ENCODE data around the gene ATP10A.

DNA sequence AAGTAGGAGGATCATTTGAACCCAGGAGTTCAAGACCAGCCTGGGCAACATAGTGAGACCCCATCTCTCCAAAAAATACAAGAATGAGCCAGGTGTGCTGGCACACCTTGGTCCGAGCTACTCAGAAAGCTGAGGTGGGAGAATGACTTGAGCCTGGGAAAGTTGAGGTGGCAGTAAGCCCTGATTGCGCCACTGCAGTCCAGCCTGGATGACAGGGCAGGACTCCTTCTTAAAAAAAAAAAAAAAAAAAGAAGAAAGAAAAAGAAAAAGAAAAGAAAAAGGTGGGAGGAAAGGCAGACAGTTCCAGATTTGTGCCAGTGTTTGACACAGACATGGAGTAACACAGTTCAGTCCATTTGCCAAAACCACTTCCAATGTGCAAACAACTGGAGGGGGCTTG lies 75.7 kb downstream of the ATP10A start:
- TF ChIP-seq POLR2A (IDR thresholded peaks at IDR 0.05) (no peak), POLR2AphosphoS5 (IDR thresholded peaks at IDR 0.05) (no peak)
- TF ChIP-seq, protein P1, sequence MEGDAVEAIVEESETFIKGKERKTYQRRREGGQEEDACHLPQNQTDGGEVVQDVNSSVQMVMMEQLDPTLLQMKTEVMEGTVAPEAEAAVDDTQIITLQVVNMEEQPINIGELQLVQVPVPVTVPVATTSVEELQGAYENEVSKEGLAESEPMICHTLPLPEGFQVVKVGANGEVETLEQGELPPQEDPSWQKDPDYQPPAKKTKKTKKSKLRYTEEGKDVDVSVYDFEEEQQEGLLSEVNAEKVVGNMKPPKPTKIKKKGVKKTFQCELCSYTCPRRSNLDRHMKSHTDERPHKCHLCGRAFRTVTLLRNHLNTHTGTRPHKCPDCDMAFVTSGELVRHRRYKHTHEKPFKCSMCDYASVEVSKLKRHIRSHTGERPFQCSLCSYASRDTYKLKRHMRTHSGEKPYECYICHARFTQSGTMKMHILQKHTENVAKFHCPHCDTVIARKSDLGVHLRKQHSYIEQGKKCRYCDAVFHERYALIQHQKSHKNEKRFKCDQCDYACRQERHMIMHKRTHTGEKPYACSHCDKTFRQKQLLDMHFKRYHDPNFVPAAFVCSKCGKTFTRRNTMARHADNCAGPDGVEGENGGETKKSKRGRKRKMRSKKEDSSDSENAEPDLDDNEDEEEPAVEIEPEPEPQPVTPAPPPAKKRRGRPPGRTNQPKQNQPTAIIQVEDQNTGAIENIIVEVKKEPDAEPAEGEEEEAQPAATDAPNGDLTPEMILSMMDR (IDR thresholded peaks at IDR 0.05), result no peak
